ENCODE results near the gene GRK5.
A peak's percentile ranks its signal among the peaks of the same experiment; 100 is the strongest.

DNA sequence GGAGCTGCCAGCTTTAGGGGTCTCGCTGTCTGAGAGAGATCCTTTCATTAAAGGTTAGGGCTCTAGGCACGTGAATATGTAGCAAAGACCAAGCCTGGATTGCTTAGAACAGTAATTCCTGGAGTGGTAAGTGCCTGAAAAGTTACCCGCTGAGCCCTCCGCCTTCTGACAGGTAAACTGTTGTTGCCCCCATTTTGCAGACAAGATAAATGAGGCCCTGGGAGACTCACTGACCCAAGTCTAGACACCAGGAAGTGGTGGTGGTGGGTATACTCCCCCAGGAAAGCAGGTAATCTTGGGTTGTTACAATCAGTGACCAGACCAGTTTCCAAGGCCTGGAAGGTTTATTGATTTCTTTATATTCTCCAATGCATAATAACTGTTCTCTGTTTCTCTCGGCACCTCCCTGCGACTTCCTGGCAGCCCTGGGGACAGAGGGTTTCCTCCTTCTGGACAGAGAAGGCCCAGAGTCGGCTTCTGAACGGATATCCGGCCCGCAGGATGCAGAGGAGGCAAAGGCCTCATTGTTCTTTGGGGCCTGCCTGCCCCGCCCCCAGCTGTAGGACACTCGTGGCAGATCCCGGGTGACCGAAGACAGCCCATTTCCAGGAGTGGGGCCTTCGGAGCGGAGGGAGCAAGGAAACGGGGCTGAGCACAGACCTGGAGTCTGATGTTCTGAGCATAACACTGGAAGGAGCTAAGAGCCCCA is 1.3 kb upstream of the GRK5 start:
- TF ChIP-seq POLR2A (IDR thresholded peaks at IDR 0.05; ENCODE audit: low read depth, low read length), result peak; percentile 58; the same call in 1 of the 2 replicates
- TF ChIP-seq POLR2AphosphoS5 (IDR thresholded peaks at IDR 0.05; ENCODE audit: low read depth, low read length), result no peak
- no peak for TF ChIP-seq TAF1 (IDR thresholded peaks at IDR 0.05; ENCODE audit: borderline replicate concordance, low read depth, low read length)

Measured in GM12892 (cell line).